Naive thymus-derived CD8-positive, alpha-beta T cell (primary cell): ENCODE data around the gene VPS35L. TPM values are rescaled to one million over a fixed set of nuclear protein-coding genes. Genes with fewer than 3 reads are reported as not detected.

Experiments used
- ATAC-seq, 2 donors: fragments of 150-1000 bp; cut with Tn5 transposase in 1 of 2; sonication (Bioruptor Pico), chemical (Tn5 transposase) in 1 of 2; 1 replicate in 1 of 2; 2 replicates in 1 of 2; pipeline ENCODE4 v1.10.0; 2021; ENCODE audit warnings: mild to moderate bottlenecking in 2 of 2, moderate library complexity in 2 of 2
- POLR2A ChIA-PET: fragments of 350-600 bp; sonication (Branson Sonifier 250); formaldehyde crosslinking; loops from one replicate; lab custom pipeline; 2021; ENCODE audit warnings: antibody characterized with exemption; lab: Charles Lee
- DNase-seq, 10 donors: peaks; one replicate each; pipeline versions ENCODE4 v3.0.0 to v3.0.0-alpha.2; 2020 to 2022
- H3K27ac Mint-ChIP-seq, 10 donors: one replicate each; pipeline ENCODE4 v1.8.0; 2020 to 2022; ENCODE audit warnings: mild to moderate bottlenecking in 10 of 10, mixed read lengths in 10 of 10, moderate library complexity in 4 of 10, inconsistent platforms in 1 of 10
- H3K27me3 Mint-ChIP-seq, 5 donors: one replicate each; pipeline ENCODE4 v1.8.0; 2021 to 2022; ENCODE audit warnings: mixed read lengths in 5 of 5
- H3K36me3 Mint-ChIP-seq, 3 donors: one replicate each; pipeline ENCODE4 v1.8.0; 2020 to 2022; ENCODE audit warnings: mixed read lengths in 3 of 3, mild to moderate bottlenecking in 2 of 3, inconsistent platforms in 1 of 3
- H3K4me1 Mint-ChIP-seq, 4 donors: one replicate each; pipeline ENCODE4 v1.8.0; 2021 to 2022; ENCODE audit warnings: mixed read lengths in 4 of 4
- H3K4me3 Mint-ChIP-seq, 10 donors: one replicate each; pipeline ENCODE4 v1.8.0; 2020 to 2022; ENCODE audit warnings: mild to moderate bottlenecking in 10 of 10, mixed read lengths in 10 of 10, moderate library complexity in 6 of 10, inconsistent platforms in 1 of 10
- H3K9me3 Mint-ChIP-seq, 9 donors: one replicate each; pipeline ENCODE4 v1.8.0; 2020 to 2022; ENCODE audit warnings: mixed read lengths in 9 of 9, mild to moderate bottlenecking in 3 of 9, inconsistent platforms in 1 of 9, moderate library complexity in 1 of 9
- polyA plus RNA-seq, 3 donors: library from polyadenylated mRNA; unstranded; fragments of 300-500 nt; fragmentation: Illumina TruSeq; gene quantifications; one replicate each; pipeline ENCODE4 v1.2.3, GENCODE V29; 2021
- total RNA-seq, 8 experiments: library from RNA in 2 of 8; stranded (reverse) in 2 of 8; gene quantifications; one replicate each; pipeline ENCODE4 v1.2.3 and lab custom pipeline; 2021 to 2026

VPS35L gene
- total RNA-seq (10 to 100 TPM; 45.6 to 47.8 TPM), polyA plus RNA-seq (10 to 100 TPM; 41.6 to 53.7 (median 44.6) TPM), total RNA-seq (lab: John Stamatoyannopoulos, UW) (45.9 to 62.5 (median 57.0) reads per million in 6 experiments)

- POLR2A ChIA-PET = interaction anchor here (0.8 to 3.3 kb wide), 12 partner anchors 25 to 1186 kb away, joined by 3 to 33 read pairs (median 4); partner anchors contain the start of genes ARL6IP1, CCP110, COQ7 and GDE1
Observed at GRCh38 chr16:19555186-19555937, at the start of gene VPS35L. VPS35L (plus strand) TSS chr16:19555703; CDS start chr16:19555730, 27 bp downstream.

GRCh38 chr16:19506965-19507364 lies 48.5 kb upstream of the VPS35L start:
- H3K27ac Mint-ChIP-seq = no peak overlapping the region
- DNase-seq (no peak), ATAC-seq (no peak)
- H3K36me3 Mint-ChIP-seq = peaks cover 0 to 77% (median 24%) of the 10 kb centered on the region in 3 donors
- H3K4me1 Mint-ChIP-seq = peaks cover 0 to 3% (median 2%) of the 10 kb centered on the region in 4 donors
- H3K27me3 Mint-ChIP-seq = no peaks in the 10 kb centered on the region
- POLR2A ChIA-PET = no interaction called here
- no peak overlapping the region for H3K4me3 Mint-ChIP-seq
- H3K9me3 Mint-ChIP-seq = no peaks in the 10 kb centered on the region

More at GRCh38 chr16:19555186-19555937, at the start of gene VPS35L:
- Mint-ChIP-seq H3K27ac (peak within 1 kb of the TSS; percentile 85 to 98 (median 96)), H3K9me3 (no peaks in the 10 kb centered on the region), H3K27me3 (no peaks in the 10 kb centered on the region), H3K4me3 (peak within 1 kb of the TSS; percentile 91 to 99 (median 96)), H3K4me1 (peaks cover 7 to 35% (median 18%) of the 10 kb centered on the region in 4 donors), H3K36me3 (peaks cover 0 to 10% (median 0%) of the 10 kb centered on the region in 3 donors)
- peak; percentile 90 to 98 (median 96) for DNase-seq
- ATAC-seq = peak; percentile 93 to 94

- peaks cover 0 to 78% (median 20%) of the 10 kb centered on the region in 3 donors for H3K36me3 Mint-ChIP-seq
- H3K27ac Mint-ChIP-seq = no peak overlapping the region
- DNase-seq = no peak
- H3K27me3 Mint-ChIP-seq = no peaks in the 10 kb centered on the region
- POLR2A ChIA-PET = no interaction called here
- peaks cover 0 to 4% (median 2%) of the 10 kb centered on the region in 4 donors for H3K4me1 Mint-ChIP-seq
- no peak for ATAC-seq
- H3K9me3 Mint-ChIP-seq = no peaks in the 10 kb centered on the region
- no peak overlapping the region for H3K4me3 Mint-ChIP-seq
Observed at GRCh38 chr16:19507867-19508266, 47.6 kb upstream of the VPS35L start.

GRCh38 chr16:19512297-19512696 lies 43.2 kb upstream of the VPS35L start:
- Mint-ChIP-seq H3K4me3 (no peak overlapping the region), H3K27ac (peak overlapping the region in 3 of 10 donors; percentile 28 to 75 (median 39)), H3K36me3 (peaks cover 0 to 74% (median 20%) of the 10 kb centered on the region in 3 donors)

DNA sequence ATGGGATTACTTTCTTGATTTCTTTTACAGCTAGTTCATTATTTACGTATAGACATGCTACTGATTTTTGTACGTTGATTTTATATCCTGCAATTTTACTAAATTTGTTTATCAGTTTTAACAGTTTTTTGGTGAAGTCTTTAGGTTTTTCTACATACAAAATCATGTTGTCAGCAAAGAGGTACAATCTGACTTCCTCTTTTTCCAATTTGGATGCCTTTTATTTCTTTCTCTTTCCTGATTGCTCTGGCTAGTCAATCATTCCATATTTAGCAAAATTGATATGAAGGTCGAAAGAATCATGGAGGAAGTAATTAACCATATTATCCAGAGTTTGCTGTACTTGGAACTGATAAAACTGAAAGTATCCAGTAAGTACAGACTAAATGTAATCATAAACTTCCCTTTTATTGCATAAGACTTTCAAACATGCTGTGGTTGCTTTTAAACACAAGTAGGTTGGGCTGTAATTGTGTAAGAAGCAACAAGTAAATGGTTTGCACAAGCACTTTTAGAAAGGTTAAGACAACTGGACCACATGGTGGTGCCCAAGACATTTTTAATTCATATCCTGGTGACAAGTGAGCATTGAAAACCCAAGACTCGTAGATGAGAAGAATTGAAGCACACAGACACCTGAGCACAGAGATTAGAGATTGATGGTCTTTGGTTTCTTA lies 42.0 kb upstream of the VPS35L start:
- no peak for ATAC-seq
- POLR2A ChIA-PET = interaction anchor here (1.2 kb wide), 1 partner anchor 11 kb away, joined by 4 read pairs; no protein-coding TSS in a partner anchor
- Mint-ChIP-seq H3K27ac (peak overlapping the region in 1 of 10 donors; percentile 63), H3K27me3 (no peaks in the 10 kb centered on the region), H3K4me3 (peak overlapping the region in 1 of 10 donors; percentile 26), H3K4me1 (peaks cover 9 to 35% (median 28%) of the 10 kb centered on the region in 4 donors), H3K9me3 (no peaks in the 10 kb centered on the region), H3K36me3 (peaks cover 0 to 69% (median 24%) of the 10 kb centered on the region in 3 donors)
- DNase-seq = no peak

More at GRCh38 chr16:19512297-19512696, 43.2 kb upstream of the VPS35L start:
- ATAC-seq = no peak
- peaks cover 6 to 26% (median 21%) of the 10 kb centered on the region in 4 donors for H3K4me1 Mint-ChIP-seq
- no peak for DNase-seq
- POLR2A ChIA-PET = no interaction called here
- no peaks in the 10 kb centered on the region for H3K27me3 Mint-ChIP-seq
- H3K9me3 Mint-ChIP-seq = no peaks in the 10 kb centered on the region

DNA sequence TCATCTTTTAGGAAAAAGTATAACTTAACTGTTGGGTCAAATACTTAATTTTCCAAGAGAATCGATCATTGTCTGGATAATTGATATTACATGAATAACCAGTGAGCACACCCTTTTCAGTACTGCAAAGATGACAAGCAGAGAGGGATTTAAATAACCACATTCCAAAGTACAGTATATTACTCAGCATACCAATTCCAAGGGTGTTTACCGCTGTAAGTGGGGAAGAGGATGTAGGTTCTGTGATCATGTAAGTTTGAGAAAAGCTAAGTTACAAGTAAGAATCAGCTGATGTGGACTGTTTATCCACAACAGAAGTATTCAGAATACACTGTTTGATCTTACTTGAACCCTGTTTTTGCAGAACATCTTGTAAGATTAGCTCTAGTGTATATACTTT lies 39.7 kb upstream of the VPS35L start:
- DNase-seq = no peak
- H3K36me3 Mint-ChIP-seq = peaks cover 0 to 60% (median 24%) of the 10 kb centered on the region in 3 donors
- POLR2A ChIA-PET = no interaction called here
- H3K27ac Mint-ChIP-seq = peak overlapping the region in 1 of 10 donors; percentile 22
- ATAC-seq = no peak
- no peak overlapping the region for H3K4me3 Mint-ChIP-seq
- peaks cover 11 to 51% (median 44%) of the 10 kb centered on the region in 4 donors for H3K4me1 Mint-ChIP-seq
- H3K27me3 Mint-ChIP-seq = no peaks in the 10 kb centered on the region
- no peaks in the 10 kb centered on the region for H3K9me3 Mint-ChIP-seq

DNA sequence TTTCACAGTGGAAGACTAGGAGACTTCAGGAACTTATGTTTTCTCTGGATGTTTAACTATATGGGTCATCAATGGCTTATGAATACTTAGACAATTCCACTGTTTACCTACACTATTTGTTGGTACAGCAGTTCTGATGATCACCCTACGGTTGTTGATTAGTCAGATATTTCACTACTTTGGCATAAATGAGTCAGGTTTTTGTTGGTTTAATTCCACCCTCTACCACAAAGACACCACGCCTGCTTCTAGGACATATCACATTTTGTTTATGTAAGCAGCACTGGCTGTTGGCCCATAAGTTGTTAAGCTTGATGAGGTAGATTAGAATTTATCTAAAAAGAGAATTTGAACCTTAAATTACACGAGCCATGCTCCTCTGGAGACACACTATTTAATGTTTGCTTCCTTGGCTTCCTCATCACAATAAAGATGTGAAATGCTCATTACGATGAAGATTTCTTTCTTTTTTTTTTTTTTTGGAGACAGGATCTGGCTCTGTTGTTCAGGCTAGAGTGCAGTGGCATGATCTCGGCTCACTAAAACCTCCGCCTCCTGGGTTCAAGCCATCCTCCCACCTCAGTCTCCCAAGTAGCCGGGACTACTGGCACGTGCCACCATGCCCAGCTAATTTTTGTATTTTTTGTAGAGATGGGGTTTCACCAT lies 37.9 kb upstream of the VPS35L start:
- Mint-ChIP-seq H3K4me1 (peaks cover 25 to 62% (median 60%) of the 10 kb centered on the region in 4 donors), H3K27ac (peak overlapping the region in 1 of 10 donors; percentile 1), H3K4me3 (peak overlapping the region in 1 of 10 donors; percentile 24), H3K36me3 (peaks cover 0 to 47% (median 24%) of the 10 kb centered on the region in 3 donors), H3K9me3 (no peaks in the 10 kb centered on the region), H3K27me3 (no peaks in the 10 kb centered on the region)
- POLR2A ChIA-PET = no interaction called here
- ATAC-seq = no peak
- DNase-seq = no peak

DNA sequence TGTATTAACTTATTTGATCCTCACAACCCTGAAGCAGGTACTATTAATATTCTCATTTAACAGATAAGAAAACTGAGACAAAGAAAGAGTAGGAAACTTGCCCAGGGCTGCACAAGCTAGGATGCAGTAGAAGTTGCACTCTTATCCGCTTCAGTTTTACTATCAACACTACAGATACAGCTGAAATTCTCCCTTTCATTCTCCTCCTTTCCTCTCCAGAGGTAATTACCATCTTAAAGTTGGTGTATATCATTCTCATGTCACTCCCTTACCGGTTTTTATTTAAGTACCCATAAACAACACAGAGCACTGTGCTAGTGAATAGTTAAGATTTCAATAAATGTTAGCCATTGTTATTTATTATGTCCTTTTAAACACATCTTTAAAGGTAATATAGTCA lies 37.1 kb upstream of the VPS35L start:
- POLR2A ChIA-PET = no interaction called here
- Mint-ChIP-seq H3K4me1 (peaks cover 25 to 65% (median 60%) of the 10 kb centered on the region in 4 donors), H3K27me3 (no peaks in the 10 kb centered on the region), H3K4me3 (peak overlapping the region in 1 of 10 donors; percentile 33), H3K27ac (peak overlapping the region in 1 of 10 donors; percentile 66), H3K36me3 (peaks cover 0 to 41% (median 21%) of the 10 kb centered on the region in 3 donors), H3K9me3 (no peaks in the 10 kb centered on the region)
- no peak for DNase-seq
- ATAC-seq = no peak

DNA sequence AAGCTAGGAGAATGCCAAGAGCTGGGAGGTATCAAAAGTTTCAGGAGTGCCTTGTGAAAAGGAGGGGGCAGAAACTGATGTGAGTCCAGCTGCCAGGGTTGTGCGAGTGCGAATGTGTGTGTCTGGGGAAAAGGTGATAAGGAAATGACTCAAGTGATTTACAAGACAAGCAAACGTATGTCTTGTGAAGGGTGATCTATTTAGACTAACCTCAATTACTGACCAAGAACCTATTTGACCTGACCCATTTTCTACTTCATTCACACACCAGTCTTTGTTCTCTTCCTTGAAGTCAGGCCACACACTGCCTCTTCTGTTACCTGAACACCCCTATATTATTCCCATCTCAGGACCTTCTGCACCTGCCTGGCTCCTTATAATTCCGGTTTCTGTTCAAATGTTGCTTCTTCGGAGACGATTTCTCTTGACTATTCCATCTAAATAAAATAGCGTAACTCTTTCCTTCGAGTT lies 34.6 kb upstream of the VPS35L start:
- Mint-ChIP-seq H3K9me3 (no peaks in the 10 kb centered on the region), H3K27me3 (no peaks in the 10 kb centered on the region), H3K36me3 (peaks cover 0 to 20% (median 11%) of the 10 kb centered on the region in 3 donors), H3K4me3 (peak overlapping the region; percentile 93 to 100 (median 96)), H3K4me1 (peaks cover 38 to 74% (median 69%) of the 10 kb centered on the region in 4 donors), H3K27ac (peak overlapping the region; percentile 89 to 97 (median 94))
- POLR2A ChIA-PET = interaction anchor here (0.7 to 1.6 kb wide), 3 partner anchors 34 to 453 kb away, joined by 3 to 11 read pairs (median 3); partner anchors contain the start of genes COQ7 and VPS35L
- DNase-seq (peak in 1 of 10 donors; percentile 1), ATAC-seq (no peak)

- peak; percentile 85 to 94 (median 90) for DNase-seq
- Mint-ChIP-seq H3K27ac (peak within 1 kb of the TSS; percentile 89 to 97 (median 94)), H3K4me3 (peak within 1 kb of the TSS; percentile 93 to 100 (median 96)), H3K27me3 (no peaks in the 10 kb centered on the region), H3K4me1 (peaks cover 37 to 73% (median 66%) of the 10 kb centered on the region in 4 donors), H3K36me3 (peaks cover 0 to 12% (median 8%) of the 10 kb centered on the region in 3 donors), H3K9me3 (no peaks in the 10 kb centered on the region)
- ATAC-seq = peak; percentile 78 to 80
- POLR2A ChIA-PET = interaction anchor here (0.9 to 1.6 kb wide), 2 partner anchors 34 to 454 kb away, joined by 3 to 11 read pairs; partner anchors contain the start of genes COQ7 and VPS35L
Observed at GRCh38 chr16:19521471-19522396, 33.8 kb upstream of the VPS35L start, which contains the start of gene GDE1. GDE1 (minus strand) TSS chr16:19522098; CDS start chr16:19521964, 134 bp downstream.

- DNase-seq (no peak), ATAC-seq (no peak)
- no peaks in the 10 kb centered on the region for H3K27me3 Mint-ChIP-seq
- peak overlapping the region; percentile 43 to 97 (median 94) for H3K27ac Mint-ChIP-seq
- POLR2A ChIA-PET = interaction anchor here (1.6 kb wide), 1 partner anchor 33 kb away, joined by 11 read pairs; the partner anchor contains the start of gene VPS35L
- peaks cover 0 to 5% (median 3%) of the 10 kb centered on the region in 3 donors for H3K36me3 Mint-ChIP-seq
- H3K4me3 Mint-ChIP-seq = peak overlapping the region; percentile 93 to 100 (median 96)
- H3K9me3 Mint-ChIP-seq = no peaks in the 10 kb centered on the region
- H3K4me1 Mint-ChIP-seq = peaks cover 33 to 67% (median 60%) of the 10 kb centered on the region in 4 donors
Observed at GRCh38 chr16:19522397-19522732, 33.1 kb upstream of the VPS35L start.
